Brain microvascular endothelial cell (primary cell): ENCODE data around the gene METTL22.

Experiments used
- DNase-seq: peaks from one replicate; pipeline ENCODE4 v3.0.0-alpha.2; 2020
- H3K27ac ChIP-seq: fragments of 250-450 bp; sonication (Bioruptor Pico); 2 replicates; pipeline ENCODE4 v1.5.1; 2020; ENCODE audit warnings: mild to moderate bottlenecking, moderate library complexity
- H3K27me3 ChIP-seq: fragments of 250-450 bp; sonication (Bioruptor Pico); replicated peaks from 2 replicates; pipeline ENCODE4 v1.5.1; 2020; ENCODE audit warnings: mild to moderate bottlenecking
- H3K36me3 ChIP-seq: fragments of 250-450 bp; sonication (Bioruptor Pico); replicated peaks from 2 replicates; pipeline ENCODE4 v1.5.1; 2020; ENCODE audit warnings: mild to moderate bottlenecking
- H3K4me3 ChIP-seq: 2 replicates; pipeline ENCODE4 v1.5.1; 2011; ENCODE audit warnings: low read depth, mild to moderate bottlenecking, control low read depth, low read length, moderate library complexity
- in situ Hi-C: cut with HindIII; loops from 2 replicates; pipeline ENCODE4 v1.10.0; 2017; ENCODE audit warnings: low sequenced_read_pairs, low pct_ligation_motif_present
- TF ChIP-seq, protein P1 (sequence below): IDR thresholded peaks from 2 replicates; pipeline ENCODE4 v1.5.1; 2011; ENCODE audit warnings: low read depth, mild to moderate bottlenecking, moderate library complexity, low read length, control low read depth, inconsistent platforms; ENCODE audit errors: missing control alignments

The METTL22 gene

GRCh38 chr16:8642146-8642545, 20.6 kb downstream of the METTL22 start:
- Histone ChIP-seq H3K36me3 (peaks cover 81% of the 10 kb centered on the region), H3K4me3 (no peak overlapping the region), H3K27ac (no peak overlapping the region), H3K27me3 (no peaks in the 10 kb centered on the region)
- DNase-seq = no peak
- TF ChIP-seq, protein P1, sequence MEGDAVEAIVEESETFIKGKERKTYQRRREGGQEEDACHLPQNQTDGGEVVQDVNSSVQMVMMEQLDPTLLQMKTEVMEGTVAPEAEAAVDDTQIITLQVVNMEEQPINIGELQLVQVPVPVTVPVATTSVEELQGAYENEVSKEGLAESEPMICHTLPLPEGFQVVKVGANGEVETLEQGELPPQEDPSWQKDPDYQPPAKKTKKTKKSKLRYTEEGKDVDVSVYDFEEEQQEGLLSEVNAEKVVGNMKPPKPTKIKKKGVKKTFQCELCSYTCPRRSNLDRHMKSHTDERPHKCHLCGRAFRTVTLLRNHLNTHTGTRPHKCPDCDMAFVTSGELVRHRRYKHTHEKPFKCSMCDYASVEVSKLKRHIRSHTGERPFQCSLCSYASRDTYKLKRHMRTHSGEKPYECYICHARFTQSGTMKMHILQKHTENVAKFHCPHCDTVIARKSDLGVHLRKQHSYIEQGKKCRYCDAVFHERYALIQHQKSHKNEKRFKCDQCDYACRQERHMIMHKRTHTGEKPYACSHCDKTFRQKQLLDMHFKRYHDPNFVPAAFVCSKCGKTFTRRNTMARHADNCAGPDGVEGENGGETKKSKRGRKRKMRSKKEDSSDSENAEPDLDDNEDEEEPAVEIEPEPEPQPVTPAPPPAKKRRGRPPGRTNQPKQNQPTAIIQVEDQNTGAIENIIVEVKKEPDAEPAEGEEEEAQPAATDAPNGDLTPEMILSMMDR = no peak
- in situ Hi-C loops = no loop called here

DNA sequence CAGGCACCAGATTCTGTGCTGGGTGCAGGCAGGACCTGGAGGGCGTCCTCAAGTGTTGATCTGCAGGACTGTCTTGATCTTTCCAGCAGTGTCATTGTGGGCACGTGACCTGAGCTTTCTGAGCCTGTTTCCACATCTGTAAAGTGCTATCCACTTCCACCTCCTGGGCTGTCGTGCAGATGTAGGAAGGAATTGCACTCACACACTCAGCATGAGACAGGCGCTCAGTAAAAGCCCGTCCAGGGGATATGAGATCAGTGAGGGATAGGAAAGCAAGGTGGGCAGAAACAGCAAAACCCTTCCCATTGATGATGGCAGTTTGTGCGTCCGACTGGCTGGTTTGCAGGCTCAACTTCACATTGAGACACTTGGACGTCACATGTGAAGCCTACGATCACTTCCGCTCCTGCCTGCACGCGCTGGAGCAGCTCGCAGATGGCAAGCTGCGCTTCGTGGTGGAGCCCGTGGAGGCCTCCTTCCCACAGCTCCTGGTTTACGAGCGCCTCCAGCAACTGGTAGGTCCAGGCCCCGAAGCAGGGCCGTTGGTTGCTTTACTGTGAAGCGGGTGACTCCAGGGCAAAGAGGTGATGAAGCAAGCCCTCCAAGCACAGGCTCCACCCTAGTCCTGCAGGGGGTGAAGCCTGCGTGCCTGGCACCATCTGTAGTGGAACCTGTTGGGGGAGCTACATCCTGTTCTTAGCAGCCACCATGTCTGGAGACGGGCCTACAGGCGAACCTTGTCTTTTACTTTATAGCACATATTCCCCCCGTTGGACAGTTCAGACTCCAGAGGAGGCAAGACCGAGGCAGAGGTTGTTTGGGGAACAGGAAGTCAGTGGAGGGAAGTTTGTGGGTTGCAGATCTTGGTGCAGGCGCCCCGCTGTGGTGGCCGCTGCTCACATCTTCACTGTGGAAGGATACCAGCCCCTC, 23.0 kb downstream of the METTL22 start:
- H3K27ac ChIP-seq = no peak overlapping the region
- H3K4me3 ChIP-seq = no peak overlapping the region
- no peak for DNase-seq
- in situ Hi-C loops = no loop called here
- H3K36me3 ChIP-seq = peaks cover 71% of the 10 kb centered on the region
- no peaks in the 10 kb centered on the region for H3K27me3 ChIP-seq
- TF ChIP-seq, protein P1 = no peak

DNA sequence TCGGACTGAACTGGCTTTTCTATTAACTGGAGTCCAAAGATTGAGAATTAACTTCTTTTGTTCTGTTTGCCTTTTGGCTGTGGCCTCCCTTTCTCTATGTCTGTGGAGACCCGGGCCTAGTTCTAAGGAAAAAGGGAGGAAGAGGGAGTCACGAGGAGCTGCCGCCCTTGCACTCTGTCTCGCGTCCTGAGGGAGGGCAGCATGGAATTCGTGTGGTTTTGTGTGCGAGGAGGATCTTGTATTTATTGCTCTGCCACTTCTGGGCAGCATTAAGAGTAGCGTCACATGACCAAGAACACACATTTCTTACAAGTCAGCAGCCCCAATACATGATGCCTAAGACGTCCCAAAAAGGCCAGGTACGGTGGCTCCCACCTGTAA, 23.6 kb downstream of the METTL22 start:
- in situ Hi-C loops = no loop called here

GRCh38 chr16:8645831-8646230, 24.3 kb downstream of the METTL22 start:
- H3K36me3 ChIP-seq = peaks cover 63% of the 10 kb centered on the region
- DNase-seq = no peak
- TF ChIP-seq, protein P1 = no peak
- H3K4me3 ChIP-seq = no peak overlapping the region
- in situ Hi-C loops = no loop called here
- H3K27me3 ChIP-seq = no peaks in the 10 kb centered on the region
- H3K27ac ChIP-seq = no peak overlapping the region

More for the DNA sequence above, 23.6 kb downstream of the METTL22 start:
- no peak for DNase-seq
- peaks cover 64% of the 10 kb centered on the region for H3K36me3 ChIP-seq
- H3K27me3 ChIP-seq = no peaks in the 10 kb centered on the region
- no peak overlapping the region for H3K4me3 ChIP-seq
- TF ChIP-seq, protein P1 = no peak
- H3K27ac ChIP-seq = no peak overlapping the region

DNA sequence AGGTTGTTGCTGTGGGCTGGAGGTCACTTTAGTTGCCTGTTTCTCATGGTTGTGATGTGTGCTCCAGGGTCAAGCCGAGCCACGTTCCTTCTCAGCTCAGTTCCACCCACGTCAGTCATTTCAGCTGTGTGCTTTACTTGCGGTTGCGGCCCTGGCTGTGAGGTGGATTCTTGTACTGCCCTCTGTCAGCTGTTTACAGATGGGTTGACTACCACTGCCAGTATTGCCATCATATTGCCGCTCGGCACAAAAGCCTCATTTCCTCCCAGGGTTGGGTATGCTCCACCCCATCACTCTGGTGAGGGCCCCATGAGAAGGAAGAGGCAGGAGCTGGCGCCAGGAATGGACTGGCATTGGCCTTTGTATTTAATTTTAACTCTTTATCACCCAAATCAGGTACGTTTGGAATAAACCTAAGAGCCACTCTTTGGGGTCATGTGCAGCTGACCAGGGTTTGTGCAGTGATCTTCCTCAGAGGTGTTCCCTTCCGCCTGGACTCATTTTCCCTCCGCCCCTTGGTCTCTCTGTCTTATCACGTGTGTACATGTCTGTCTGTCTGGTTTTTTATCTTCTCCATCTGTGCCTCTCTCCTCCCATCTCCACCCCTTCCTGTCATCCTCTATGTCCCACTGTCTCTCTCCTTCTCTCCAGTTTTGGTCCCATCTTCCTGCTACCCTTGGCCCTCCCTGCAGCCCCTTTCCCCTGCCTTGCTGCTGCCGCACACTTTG, 25.0 kb downstream of the METTL22 start:
- no peak overlapping the region for H3K4me3 ChIP-seq
- H3K27ac ChIP-seq = no peak overlapping the region
- TF ChIP-seq, protein P1 = no peak
- H3K36me3 ChIP-seq = peaks cover 57% of the 10 kb centered on the region
- in situ Hi-C loops = no loop called here
- H3K27me3 ChIP-seq = no peaks in the 10 kb centered on the region
- no peak for DNase-seq
